Upper lobe of left lung (tissue), 6 donors: Measurements from ENCODE around the gene PIK3CA. TPM values are rescaled to one million over a fixed set of nuclear protein-coding genes. Genes with fewer than 3 reads are reported as not detected.
A peak's percentile ranks its signal among the peaks of the same experiment; 100 is the strongest.

ENCODE experiments used
- ATAC-seq, 2 donors: fragments of 200-7000 bp; cut with Tn5 transposase; one replicate each; pipeline ENCODE4 v1.9.1; 2022; ENCODE audit warnings: mild to moderate bottlenecking in 2 of 2, moderate library complexity in 2 of 2; ENCODE audit not compliant: low FRiP score in 2 of 2
- DNase-seq, 2 donors: peaks; one replicate each; pipeline ENCODE4 v3.0.0-alpha.2; 2019 to 2020
- H3K27ac ChIP-seq, 4 donors: fragments of 200-600 bp; sonication (generic); one replicate each; pipeline ENCODE4 v1.5.1; 2016 to 2019
- H3K27me3 ChIP-seq, 4 donors: fragments of 200-600 bp; sonication (generic); one replicate each; pipeline ENCODE4 v1.5.1; 2017 to 2019
- H3K36me3 ChIP-seq, 4 donors: fragments of 200-600 bp; sonication (generic); one replicate each; pipeline ENCODE4 v1.5.1; 2016 to 2019
- H3K4me1 ChIP-seq, 4 donors: fragments of 200-600 bp; sonication (generic); one replicate each; pipeline ENCODE4 v1.5.1; 2018 to 2019
- H3K4me3 ChIP-seq, 4 donors: fragments of 200-600 bp; sonication (generic); one replicate each; pipeline ENCODE4 v1.5.1; 2017 to 2019; ENCODE audit warnings: mild to moderate bottlenecking in 2 of 4, moderate library complexity in 1 of 4
- H3K9me3 ChIP-seq, 4 donors: fragments of 200-600 bp; sonication (generic); one replicate each; pipeline ENCODE4 v1.5.1; 2018 to 2019
- CTCF ChIP-seq, 6 experiments: fragments of 450-650 bp in 4 of 6; fragments of 200-600 bp in 2 of 6; sonication (generic) in 2 of 6; IDR thresholded peaks; one replicate each; pipeline ENCODE4 v1.5.1; 2016 to 2019; ENCODE audit warnings: antibody characterized with exemption in 6 of 6
- EP300 ChIP-seq, 4 donors: sonication (generic); formaldehyde crosslinking; IDR thresholded peaks; one replicate each; pipeline ENCODE4 v1.5.1; 2017; ENCODE audit warnings: antibody characterized with exemption in 4 of 4, control low read depth in 2 of 4
- POLR2A ChIP-seq, 4 donors: fragments of 450-650 bp; IDR thresholded peaks; one replicate each; pipeline ENCODE4 v1.5.1; 2016 to 2017; ENCODE audit warnings: antibody characterized with exemption in 4 of 4, mild to moderate bottlenecking in 2 of 4
- POLR2AphosphoS5 ChIP-seq, 2 donors: sonication (generic); formaldehyde crosslinking; IDR thresholded peaks; one replicate each; pipeline ENCODE4 v1.5.1; 2017; ENCODE audit warnings: antibody characterized with exemption in 2 of 2
- WGBS, 2 donors: methylation state at CpG; one replicate each; pipeline ENCODE4 v1.1.5; 2017 to 2018; 5-methylcytosine and 5-hydroxymethylcytosine counted together
- total RNA-seq, 6 donors: library from RNA; depleted of rRNA in 4 of 6; stranded (reverse); fragments of >200 nt in 4 of 6; gene quantifications; one replicate each; pipeline versions ENCODE4 v1.1.0 to v1.2.1, GENCODE V29; 2016 to 2021
- donor health status: DM: no; HTN: no; CAD: no; lungs with moderate emphysema.
- donor health status: DM: no; HTN: yes; CAD: no; lungs with severe emphysema.

The PIK3CA gene
- total RNA-seq, 6 donors from 2014 or later: 7.3 to 37.6 (median 23.5) TPM

DNA sequence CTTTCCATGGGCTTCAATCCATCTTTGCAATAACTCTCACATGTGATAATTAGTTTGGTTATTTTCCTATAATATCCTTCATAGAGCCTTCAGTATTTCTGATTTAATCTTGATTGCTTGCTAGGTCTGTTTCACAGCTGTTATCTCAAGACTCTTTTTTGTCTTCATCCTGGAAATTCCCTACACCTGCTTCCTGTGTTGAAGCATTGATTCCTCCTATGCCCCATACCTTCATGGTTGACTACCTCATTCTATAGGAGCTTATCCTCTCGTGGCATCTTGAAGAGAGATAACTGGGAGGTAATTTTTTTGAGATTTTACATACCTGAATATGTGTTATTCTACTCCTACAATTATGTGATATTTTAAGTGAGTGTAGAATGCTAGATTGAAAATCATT lies 26.7 kb downstream of the PIK3CA start:
- ATAC-seq (no peak), DNase-seq (no peak)
- H3K4me1 ChIP-seq: peaks cover 2 to 21% (median 5%) of the 10 kb centered on the region in 4 donors
- no peaks in the 10 kb centered on the region for H3K27me3 ChIP-seq
- TF ChIP-seq POLR2A (IDR thresholded peaks at IDR 0.05) (no peak), POLR2AphosphoS5 (IDR thresholded peaks at IDR 0.05) (no peak), CTCF (IDR thresholded peaks at IDR 0.05) (no peak), EP300 (IDR thresholded peaks at IDR 0.05) (no peak)
- H3K4me3 ChIP-seq: no peak overlapping the region
- WGBS, 2 donors: 64 to 77% methylated on average over 1 of the region's 1 CpG
- H3K27ac ChIP-seq: no peak overlapping the region
- H3K9me3 ChIP-seq: peaks cover 0 to 3% (median 0%) of the 10 kb centered on the region in 4 donors
- H3K36me3 ChIP-seq: no peaks in the 10 kb centered on the region

GRCh38 chr3:179175358-179175757 lies 27.2 kb downstream of the PIK3CA start:
- H3K4me3 ChIP-seq: no peak overlapping the region
- DNase-seq (no peak), ATAC-seq (no peak)
- 77 to 85% methylated on average over 3 of the region's 3 CpGs for WGBS, 2 donors
- no peak for TF ChIP-seq POLR2A (IDR thresholded peaks at IDR 0.05)
- no peak for TF ChIP-seq EP300 (IDR thresholded peaks at IDR 0.05)
- no peak for TF ChIP-seq CTCF (IDR thresholded peaks at IDR 0.05)
- no peak for TF ChIP-seq POLR2AphosphoS5 (IDR thresholded peaks at IDR 0.05)
- H3K4me1 ChIP-seq: peaks cover 5 to 26% (median 9%) of the 10 kb centered on the region in 4 donors
- peaks cover 0 to 3% (median 0%) of the 10 kb centered on the region in 4 donors for H3K9me3 ChIP-seq
- H3K27ac ChIP-seq: no peak overlapping the region
- H3K36me3 ChIP-seq: no peaks in the 10 kb centered on the region
- no peaks in the 10 kb centered on the region for H3K27me3 ChIP-seq

- Histone ChIP-seq H3K4me1 (peaks cover 20 to 47% (median 29%) of the 10 kb centered on the region in 4 donors), H3K4me3 (no peak overlapping the region), H3K9me3 (no peaks in the 10 kb centered on the region), H3K27ac (no peak overlapping the region), H3K27me3 (no peaks in the 10 kb centered on the region), H3K36me3 (no peaks in the 10 kb centered on the region)
- no peak for ATAC-seq
- no peak for DNase-seq
- no peak for TF ChIP-seq EP300 (IDR thresholded peaks at IDR 0.05)
- no peak for TF ChIP-seq POLR2AphosphoS5 (IDR thresholded peaks at IDR 0.05)
- TF ChIP-seq CTCF (IDR thresholded peaks at IDR 0.05): no peak
- no peak for TF ChIP-seq POLR2A (IDR thresholded peaks at IDR 0.05)
These were observed 29.5 kb downstream of the PIK3CA start for GRCh38 chr3:179177611-179178010.

GRCh38 chr3:179179256-179179655 lies 31.1 kb downstream of the PIK3CA start:
- Histone ChIP-seq H3K27ac (peak overlapping the region in 1 of 4 donors; percentile 9), H3K9me3 (no peaks in the 10 kb centered on the region), H3K4me1 (peaks cover 31 to 58% (median 39%) of the 10 kb centered on the region in 4 donors), H3K27me3 (no peaks in the 10 kb centered on the region), H3K4me3 (no peak overlapping the region), H3K36me3 (no peaks in the 10 kb centered on the region)
- TF ChIP-seq POLR2A (IDR thresholded peaks at IDR 0.05) (no peak), CTCF (IDR thresholded peaks at IDR 0.05) (no peak), EP300 (IDR thresholded peaks at IDR 0.05) (no peak), POLR2AphosphoS5 (IDR thresholded peaks at IDR 0.05) (no peak)
- DNase-seq (no peak), ATAC-seq (no peak)
- WGBS, 2 donors: 83 to 88% methylated on average over 2 of the region's 2 CpGs
